Nephron progenitor cell (in vitro differentiated cells): ENCODE data around the gene OR9Q1.

Experiments used
- DNase-seq: peaks from one replicate; pipeline ENCODE4 v3.0.0; 2021
- H3K27ac Mint-ChIP-seq: 2 replicates; pipeline ENCODE4 v1.8.0; 2021; ENCODE audit warnings: mild to moderate bottlenecking, moderate library complexity, mixed read lengths
- H3K27me3 Mint-ChIP-seq: 2 replicates; pipeline ENCODE4 v1.8.0; 2021; ENCODE audit warnings: mild to moderate bottlenecking, low read depth, mixed read lengths; ENCODE audit not compliant: poor library complexity
- H3K36me3 Mint-ChIP-seq: 2 replicates; pipeline ENCODE4 v1.8.0; 2021; ENCODE audit warnings: low read depth, mixed read lengths
- H3K4me1 Mint-ChIP-seq: 2 replicates; pipeline ENCODE4 v1.8.0; 2021; ENCODE audit warnings: mixed read lengths
- H3K4me3 Mint-ChIP-seq: 2 replicates; pipeline ENCODE4 v1.8.0; 2021; ENCODE audit warnings: mild to moderate bottlenecking, moderate library complexity, mixed read lengths
- H3K9me3 Mint-ChIP-seq: 2 replicates; pipeline ENCODE4 v1.8.0; 2021; ENCODE audit warnings: mild to moderate bottlenecking, moderate library complexity, mixed read lengths
- TF ChIP-seq, protein P1 (sequence below): fragments of 200-600 bp; sonication (generic); IDR thresholded peaks from 2 replicates; pipeline ENCODE4 v1.5.0; 2021; ENCODE audit warnings: antibody characterized with exemption

Gene OR9Q1

DNA sequence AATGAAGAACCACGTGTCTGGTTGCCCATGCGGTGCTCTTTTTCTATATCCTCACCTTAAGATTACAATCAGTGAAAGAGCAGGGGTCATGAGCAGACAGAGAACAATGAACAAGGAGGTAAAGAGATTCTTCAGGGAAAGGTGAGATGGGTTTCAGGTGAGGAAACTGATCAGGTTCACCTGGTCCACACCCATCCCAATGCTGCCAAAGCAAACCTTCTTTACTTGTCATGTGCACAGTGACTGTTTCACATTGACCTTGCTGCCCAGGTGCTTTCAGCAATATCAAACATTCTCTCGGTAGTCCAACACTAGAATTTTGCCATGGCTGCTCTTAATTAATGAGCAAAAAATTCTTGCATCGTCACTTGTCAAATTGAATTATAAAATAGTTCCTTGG is 140.7 kb downstream of the OR9Q1 start:
- TF ChIP-seq, protein P1, sequence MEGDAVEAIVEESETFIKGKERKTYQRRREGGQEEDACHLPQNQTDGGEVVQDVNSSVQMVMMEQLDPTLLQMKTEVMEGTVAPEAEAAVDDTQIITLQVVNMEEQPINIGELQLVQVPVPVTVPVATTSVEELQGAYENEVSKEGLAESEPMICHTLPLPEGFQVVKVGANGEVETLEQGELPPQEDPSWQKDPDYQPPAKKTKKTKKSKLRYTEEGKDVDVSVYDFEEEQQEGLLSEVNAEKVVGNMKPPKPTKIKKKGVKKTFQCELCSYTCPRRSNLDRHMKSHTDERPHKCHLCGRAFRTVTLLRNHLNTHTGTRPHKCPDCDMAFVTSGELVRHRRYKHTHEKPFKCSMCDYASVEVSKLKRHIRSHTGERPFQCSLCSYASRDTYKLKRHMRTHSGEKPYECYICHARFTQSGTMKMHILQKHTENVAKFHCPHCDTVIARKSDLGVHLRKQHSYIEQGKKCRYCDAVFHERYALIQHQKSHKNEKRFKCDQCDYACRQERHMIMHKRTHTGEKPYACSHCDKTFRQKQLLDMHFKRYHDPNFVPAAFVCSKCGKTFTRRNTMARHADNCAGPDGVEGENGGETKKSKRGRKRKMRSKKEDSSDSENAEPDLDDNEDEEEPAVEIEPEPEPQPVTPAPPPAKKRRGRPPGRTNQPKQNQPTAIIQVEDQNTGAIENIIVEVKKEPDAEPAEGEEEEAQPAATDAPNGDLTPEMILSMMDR, result no peak
- Mint-ChIP-seq H3K9me3 (peaks cover 3% of the 10 kb centered on the region), H3K4me3 (no peak overlapping the region), H3K27ac (no peak overlapping the region), H3K27me3 (no peaks in the 10 kb centered on the region), H3K4me1 (peaks cover 20% of the 10 kb centered on the region), H3K36me3 (no peaks in the 10 kb centered on the region)
- no peak for DNase-seq

DNA sequence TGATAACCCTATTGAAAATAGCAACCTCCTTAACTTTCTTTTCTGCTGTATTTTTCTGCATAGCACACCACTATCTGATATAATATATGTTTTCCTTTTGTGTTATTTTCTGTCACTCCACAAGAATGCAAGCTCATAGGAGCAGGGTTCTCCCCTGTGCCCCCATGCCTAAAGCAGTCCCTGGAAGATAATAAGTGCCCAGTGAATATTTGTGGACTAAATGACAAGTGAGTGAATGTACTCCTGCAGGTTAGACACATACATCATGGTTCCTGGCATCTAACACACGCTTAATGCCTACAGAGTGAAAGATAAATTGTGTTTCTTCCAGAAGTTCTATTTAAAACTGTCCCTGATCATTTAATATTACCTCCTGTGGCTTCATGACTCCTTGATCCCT is 141.3 kb downstream of the OR9Q1 start:
- DNase-seq, result no peak
- H3K27ac Mint-ChIP-seq, result peak overlapping the region; percentile 60
- no peak overlapping the region for H3K4me3 Mint-ChIP-seq
- H3K36me3 Mint-ChIP-seq, result no peaks in the 10 kb centered on the region
- TF ChIP-seq, protein P1, result no peak
- H3K4me1 Mint-ChIP-seq, result peaks cover 20% of the 10 kb centered on the region
- H3K27me3 Mint-ChIP-seq, result no peaks in the 10 kb centered on the region
- no peaks in the 10 kb centered on the region for H3K9me3 Mint-ChIP-seq

DNA sequence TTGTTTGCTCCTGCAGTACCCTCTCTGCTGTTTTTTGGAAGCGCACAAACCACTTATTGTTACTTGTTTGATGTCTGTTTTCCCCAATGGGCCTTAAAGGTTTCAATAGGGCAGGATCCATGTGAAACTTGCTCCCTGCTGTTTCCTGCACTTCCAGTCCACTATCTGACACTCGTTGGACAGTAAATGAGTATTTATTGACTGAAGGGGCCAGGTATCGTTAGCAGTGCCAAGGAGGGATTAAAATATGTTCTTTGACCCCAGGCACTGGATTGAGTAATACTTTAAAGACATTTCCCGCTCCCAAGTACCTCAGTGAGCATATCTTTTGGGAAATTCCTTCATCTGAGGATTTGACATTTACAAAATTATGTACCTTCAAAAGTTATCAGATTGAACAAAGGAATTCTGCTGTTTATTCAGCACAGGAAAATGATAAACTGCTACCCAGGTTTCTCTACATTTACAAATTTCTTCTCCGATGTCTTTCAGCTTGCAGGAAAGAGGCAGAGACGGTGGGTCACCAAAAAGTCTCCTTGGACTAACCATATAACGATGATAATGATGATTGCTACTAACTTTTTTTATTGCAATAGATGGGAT is 141.9 kb downstream of the OR9Q1 start:
- no peaks in the 10 kb centered on the region for H3K9me3 Mint-ChIP-seq
- H3K4me3 Mint-ChIP-seq, result no peak overlapping the region
- H3K4me1 Mint-ChIP-seq, result peaks cover 20% of the 10 kb centered on the region
- H3K27me3 Mint-ChIP-seq, result no peaks in the 10 kb centered on the region
- no peaks in the 10 kb centered on the region for H3K36me3 Mint-ChIP-seq
- peak; percentile 8 for DNase-seq
- TF ChIP-seq, protein P1, result no peak
- H3K27ac Mint-ChIP-seq, result peak overlapping the region; percentile 60

DNA sequence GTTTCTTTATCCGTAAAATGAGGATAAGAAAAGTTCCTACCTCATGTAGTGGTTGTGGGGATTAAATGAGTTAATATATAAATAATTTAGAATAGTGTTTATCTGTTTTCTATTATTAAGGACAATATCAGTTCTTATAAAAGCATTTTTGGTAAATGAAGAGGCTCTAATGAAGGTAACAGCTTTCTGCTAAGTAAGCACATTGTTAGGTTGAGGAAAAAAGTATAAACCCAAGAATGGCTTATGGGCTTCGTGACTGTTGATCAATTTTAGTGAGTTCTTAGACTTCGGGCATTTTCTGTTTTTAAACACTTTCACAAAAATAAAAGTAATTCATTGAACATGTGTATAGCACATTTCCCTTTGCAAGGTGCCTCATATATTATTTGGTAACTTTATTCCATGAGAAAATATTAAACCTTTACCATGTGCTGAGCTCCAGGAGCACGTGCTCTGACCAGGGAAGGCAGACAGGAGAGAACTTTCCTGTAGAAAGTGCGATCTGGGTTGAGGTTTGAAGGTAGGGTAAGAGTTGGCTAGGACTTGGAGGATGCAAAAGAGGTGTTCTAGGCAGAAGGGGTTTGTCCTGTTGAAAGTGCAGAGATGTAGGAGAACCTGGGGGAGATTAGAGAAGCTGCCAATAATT is 153.9 kb downstream of the OR9Q1 start:
- no peak overlapping the region for H3K4me3 Mint-ChIP-seq

DNA sequence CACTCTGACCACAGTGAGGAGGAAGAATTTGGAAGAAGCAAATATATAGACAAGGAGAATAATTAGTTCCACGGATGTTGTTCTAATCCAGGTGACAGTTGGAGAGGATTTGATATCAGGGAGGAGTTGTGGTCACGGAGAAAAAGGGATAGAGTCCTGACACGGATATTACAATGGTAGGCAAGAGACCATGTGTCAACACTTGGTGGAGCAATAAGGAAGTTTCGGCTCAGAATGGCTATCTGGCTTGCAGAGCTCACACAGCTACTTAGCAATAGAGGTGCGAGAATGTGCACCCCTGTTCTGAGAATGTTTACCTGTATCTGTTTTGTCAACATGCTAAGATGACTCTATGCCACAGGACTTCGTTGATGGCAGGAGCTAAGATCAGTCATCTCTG is 154.8 kb downstream of the OR9Q1 start:
- TF ChIP-seq, protein P1, result no peak
- Mint-ChIP-seq H3K4me3 (no peak overlapping the region), H3K4me1 (no peaks in the 10 kb centered on the region), H3K27me3 (peaks cover 8% of the 10 kb centered on the region), H3K9me3 (peaks cover 4% of the 10 kb centered on the region), H3K27ac (no peak overlapping the region), H3K36me3 (no peaks in the 10 kb centered on the region)
- no peak for DNase-seq

More for the DNA sequence above, 153.9 kb downstream of the OR9Q1 start:
- TF ChIP-seq, protein P1, result no peak
- Mint-ChIP-seq H3K4me1 (no peaks in the 10 kb centered on the region), H3K9me3 (peaks cover 4% of the 10 kb centered on the region), H3K36me3 (no peaks in the 10 kb centered on the region), H3K27me3 (peaks cover 8% of the 10 kb centered on the region), H3K27ac (no peak overlapping the region)
- DNase-seq, result no peak

DNA sequence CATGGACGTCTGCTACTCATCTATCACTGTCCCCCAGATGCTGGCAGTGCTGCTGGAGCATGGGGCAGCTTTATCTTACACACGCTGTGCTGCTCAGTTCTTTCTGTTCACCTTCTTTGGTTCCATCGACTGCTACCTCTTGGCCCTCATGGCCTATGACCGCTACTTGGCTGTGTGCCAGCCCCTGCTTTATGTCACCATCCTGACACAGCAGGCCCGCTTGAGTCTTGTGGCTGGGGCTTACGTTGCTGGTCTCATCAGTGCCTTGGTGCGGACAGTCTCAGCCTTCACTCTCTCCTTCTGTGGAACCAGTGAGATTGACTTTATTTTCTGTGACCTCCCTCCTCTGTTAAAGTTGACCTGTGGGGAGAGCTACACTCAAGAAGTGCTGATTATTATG is 156.0 kb downstream of the OR9Q1 start:
- Mint-ChIP-seq H3K4me1 (no peaks in the 10 kb centered on the region), H3K9me3 (peaks cover 4% of the 10 kb centered on the region), H3K27me3 (peaks cover 4% of the 10 kb centered on the region), H3K27ac (no peak overlapping the region), H3K4me3 (no peak overlapping the region), H3K36me3 (no peaks in the 10 kb centered on the region)
- TF ChIP-seq, protein P1, result no peak
- DNase-seq, result no peak
